ENCODE measurements around the gene PRRC2A. TPM values are rescaled to one million over a fixed set of nuclear protein-coding genes. Genes with fewer than 3 reads are reported as not detected.
A peak's percentile ranks its signal among the peaks of the same experiment; 100 is the strongest.

PRRC2A gene
- total RNA-seq, 1 experiment from 2014 or later = 318 TPM

DNA sequence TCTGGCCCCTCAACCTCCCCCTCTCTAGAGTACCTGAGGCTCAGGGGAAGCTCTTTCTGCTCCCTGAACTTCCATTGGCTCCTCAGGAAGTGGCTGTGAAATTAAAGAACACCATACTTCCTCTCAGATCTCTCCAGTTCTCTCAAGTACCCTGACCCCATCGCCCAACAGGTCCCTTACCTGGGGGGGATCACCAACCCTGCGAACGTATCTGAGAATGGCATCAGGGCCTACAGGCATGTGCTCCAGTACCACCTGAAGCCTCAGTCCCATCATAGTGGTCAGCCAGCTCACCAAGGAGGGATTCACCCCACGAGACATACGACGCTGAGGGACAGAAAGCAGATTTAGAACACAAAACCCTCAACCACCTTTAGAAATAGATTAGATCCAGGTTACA is 20.1 kb downstream of the PRRC2A start:
- no peaks in the 10 kb centered on the region for H3K27me3 ChIP-seq (ENCODE audit: control insufficient read depth, insufficient read depth, low read length)
- TSS peak; percentile 89 for BruUV-seq (replicated peaks)
- no peak overlapping the region for H3K4me3 ChIP-seq (ENCODE audit: low read depth in 2 of 2, low read length in 2 of 2)
- POLR2A ChIA-PET = interaction anchor here (0.5 to 3.0 kb wide), 2 partner anchors 11 to 713 kb away, joined by 9 to 11 read pairs; partner anchors contain the start of gene BAG6
- CTCF ChIA-PET = interaction anchor here (0.5 kb wide), 1 partner anchor 42 kb away, joined by 3 read pairs; no protein-coding TSS in a partner anchor
- DNase-seq (ENCODE audit: low read depth, low spot score) = no peak
- H3K9me3 ChIP-seq (ENCODE audit: control insufficient read depth, insufficient read depth, low read depth, low read length) = no peaks in the 10 kb centered on the region
- peaks cover 22% of the 10 kb centered on the region for H3K36me3 ChIP-seq (ENCODE audit: control insufficient read depth, insufficient read depth, low read length)
- TF ChIP-seq POLR2AphosphoS5 (IDR thresholded peaks at IDR 0.05; ENCODE audit: low read depth, low read length) (no peak), REST (IDR thresholded peaks at IDR 0.05; ENCODE audit: insufficient read depth in 1 of 2, low read depth in 2 of 2, low read length in 1 of 2) (no peak), SIN3A (IDR thresholded peaks at IDR 0.05; ENCODE audit: borderline replicate concordance, insufficient read depth, low read depth, low read length) (no peak), TCF7L2 (IDR thresholded peaks at IDR 0.05; ENCODE audit: low read depth, low read length) (no peak), CTCF (IDR thresholded peaks at IDR 0.05) (no peak)
- intact Hi-C loops (cut with micrococcal nuclease; ENCODE audit: unreplicated experiment) = no loop called here
- H3K4me1 ChIP-seq (ENCODE audit: control insufficient read depth, insufficient read depth, low read length) = peaks cover 6% of the 10 kb centered on the region; the same call in 1 of the 2 replicates
- in situ Hi-C loops (cut with HindIII; ENCODE audit: low pct_unique_long_range_greater_than_20kb, low sequenced_read_pairs) = no loop called here
- no peak overlapping the region for H3K27ac ChIP-seq (ENCODE audit: low read length)
- no peak for ATAC-seq

- CTCF ChIA-PET = no interaction called here
- Histone ChIP-seq H3K4me1 (ENCODE audit: control insufficient read depth, insufficient read depth, low read length) (peaks cover 4% of the 10 kb centered on the region; the same call in 1 of the 2 replicates), H3K36me3 (ENCODE audit: control insufficient read depth, insufficient read depth, low read length) (peaks cover 20% of the 10 kb centered on the region), H3K9me3 (ENCODE audit: control insufficient read depth, insufficient read depth, low read depth, low read length) (no peaks in the 10 kb centered on the region), H3K27me3 (ENCODE audit: control insufficient read depth, insufficient read depth, low read length) (no peaks in the 10 kb centered on the region), H3K27ac (ENCODE audit: low read length) (no peak overlapping the region), H3K4me3 (ENCODE audit: low read depth in 2 of 2, low read length in 2 of 2) (no peak overlapping the region)
- TF ChIP-seq POLR2AphosphoS5 (IDR thresholded peaks at IDR 0.05; ENCODE audit: low read depth, low read length) (no peak), SIN3A (IDR thresholded peaks at IDR 0.05; ENCODE audit: borderline replicate concordance, insufficient read depth, low read depth, low read length) (no peak), TCF7L2 (IDR thresholded peaks at IDR 0.05; ENCODE audit: low read depth, low read length) (no peak), CTCF (IDR thresholded peaks at IDR 0.05) (no peak), REST (IDR thresholded peaks at IDR 0.05; ENCODE audit: insufficient read depth in 1 of 2, low read depth in 2 of 2, low read length in 1 of 2) (no peak)
- intact Hi-C loops (cut with micrococcal nuclease; ENCODE audit: unreplicated experiment) (no loop called here), in situ Hi-C loops (cut with HindIII; ENCODE audit: low pct_unique_long_range_greater_than_20kb, low sequenced_read_pairs) (no loop called here)
- ATAC-seq = no peak
- no TSS peak for BruUV-seq (replicated peaks)
- DNase-seq (ENCODE audit: low read depth, low spot score) = no peak
- POLR2A ChIA-PET = no interaction called here
Observed at GRCh38 chr6:31641370-31641769, 20.9 kb downstream of the PRRC2A start.

Measured in Panc1 (cell line).